ENCODE data around the gene PADI4.

- TF ChIP-seq POLR2AphosphoS5 (IDR thresholded peaks at IDR 0.05; ENCODE audit: low read depth, low read length), result no peak
- no peak for TF ChIP-seq POLR2A (IDR thresholded peaks at IDR 0.05; ENCODE audit: low read depth, low read length)
Observed at GRCh38 chr1:17369466-17369865, 61.5 kb downstream of the PADI4 start.
